GM19351 (cell line): ENCODE measurements around the gene KIF26B.

Experiments used
- ATAC-seq: cut with Tn5 transposase; IDR thresholded peaks from one replicate; pipeline ENCODE4 v1.9.1; 2021; ENCODE audit warnings: mild to moderate bottlenecking, moderate library complexity; ENCODE audit not compliant: unreplicated experiment

Gene KIF26B

GRCh38 chr1:245205864-245206263 lies 51.1 kb downstream of the KIF26B start:
- no peak for ATAC-seq

- no peak for ATAC-seq
These were observed 52.4 kb downstream of the KIF26B start for GRCh38 chr1:245207056-245207638.

GRCh38 chr1:245207801-245208200 lies 53.0 kb downstream of the KIF26B start:
- no peak for ATAC-seq

GRCh38 chr1:245209658-245210435 lies 55.1 kb downstream of the KIF26B start:
- ATAC-seq, result no peak

GRCh38 chr1:245211035-245211749 lies 56.4 kb downstream of the KIF26B start:
- ATAC-seq, result no peak

- no peak for ATAC-seq
These were observed 57.0 kb downstream of the KIF26B start for GRCh38 chr1:245211761-245212160.

GRCh38 chr1:245212221-245212710 lies 57.5 kb downstream of the KIF26B start:
- ATAC-seq, result no peak

- ATAC-seq, result no peak
These were observed 58.5 kb downstream of the KIF26B start for GRCh38 chr1:245213066-245213831.

- no peak for ATAC-seq
These were observed 60.3 kb downstream of the KIF26B start for GRCh38 chr1:245215071-245215470.

GRCh38 chr1:245216366-245217115 lies 61.8 kb downstream of the KIF26B start:
- ATAC-seq, result no peak

- ATAC-seq, result no peak
These were observed 63.2 kb downstream of the KIF26B start for GRCh38 chr1:245217853-245218608.

GRCh38 chr1:245220381-245220985 lies 65.7 kb downstream of the KIF26B start:
- no peak for ATAC-seq

GRCh38 chr1:245221805-245222204 lies 67.0 kb downstream of the KIF26B start:
- ATAC-seq, result no peak

GRCh38 chr1:245222931-245223595 lies 68.3 kb downstream of the KIF26B start:
- ATAC-seq, result no peak

GRCh38 chr1:245225322-245226202 lies 70.8 kb downstream of the KIF26B start:
- no peak for ATAC-seq

GRCh38 chr1:245226203-245226499 lies 71.4 kb downstream of the KIF26B start:
- no peak for ATAC-seq

- ATAC-seq, result no peak
These were observed 74.3 kb downstream of the KIF26B start for GRCh38 chr1:245229051-245229450.

GRCh38 chr1:245232931-245233330 lies 78.1 kb downstream of the KIF26B start:
- ATAC-seq, result no peak
